ENCODE data around the gene ARL14EPL. TPM values are rescaled to one million over a fixed set of nuclear protein-coding genes. Genes with fewer than 3 reads are reported as not detected.

ARL14EPL gene
- total and polyA plus RNA-seq, 2 experiments from 2014 or later: not detected

GRCh38 chr5:115985802-115986757, 46.2 kb upstream of the ARL14EPL start (continued):
- no peak for TF ChIP-seq ZNF114 (CRISPR knock-in tag; IDR thresholded peaks at IDR 0.05)
- no peak for TF ChIP-seq POLR2AphosphoS5 (IDR thresholded peaks at IDR 0.05; ENCODE audit: low read depth)
- no peak for TF ChIP-seq STAT1 (IDR thresholded peaks at IDR 0.05; ENCODE audit: unreplicated experiment)
- no peak for TF ChIP-seq ZNF331 (CRISPR knock-in tag; IDR thresholded peaks at IDR 0.05; ENCODE audit: low read depth)
- no peak for TF ChIP-seq CREB1 (CRISPR knock-in tag; IDR thresholded peaks at IDR 0.05; ENCODE audit: low read depth)
- TF ChIP-seq, protein P1, sequence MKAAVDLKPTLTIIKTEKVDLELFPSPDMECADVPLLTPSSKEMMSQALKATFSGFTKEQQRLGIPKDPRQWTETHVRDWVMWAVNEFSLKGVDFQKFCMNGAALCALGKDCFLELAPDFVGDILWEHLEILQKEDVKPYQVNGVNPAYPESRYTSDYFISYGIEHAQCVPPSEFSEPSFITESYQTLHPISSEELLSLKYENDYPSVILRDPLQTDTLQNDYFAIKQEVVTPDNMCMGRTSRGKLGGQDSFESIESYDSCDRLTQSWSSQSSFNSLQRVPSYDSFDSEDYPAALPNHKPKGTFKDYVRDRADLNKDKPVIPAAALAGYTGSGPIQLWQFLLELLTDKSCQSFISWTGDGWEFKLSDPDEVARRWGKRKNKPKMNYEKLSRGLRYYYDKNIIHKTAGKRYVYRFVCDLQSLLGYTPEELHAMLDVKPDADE (IDR thresholded peaks at IDR 0.05): no peak
- TF ChIP-seq NANOG (IDR thresholded peaks at IDR 0.05; ENCODE audit: borderline replicate concordance): no peak
- TF ChIP-seq REST (IDR thresholded peaks at IDR 0.05; ENCODE audit: unreplicated experiment): no peak

- no peaks in the 10 kb centered on the region for H3K27me3 Mint-ChIP-seq (ENCODE audit: insufficient read depth, low read depth, poor library complexity)
- no peaks in the 10 kb centered on the region for H3K4me1 ChIP-seq (ENCODE audit: insufficient read depth)
- no peak for DNase-seq (ENCODE audit: low spot score)
- peaks cover 5% of the 10 kb centered on the region; the same call in 1 of the 2 replicates for H3K9me2 ChIP-seq (ENCODE audit: insufficient read depth)
- H3K79me2 ChIP-seq (replicated peaks; ENCODE audit: insufficient read depth): no peaks in the 10 kb centered on the region
- no peak for ATAC-seq
- no peak overlapping the region for H3K27ac ChIP-seq (ENCODE audit: low read depth)
- H3K27me3 ChIP-seq (ENCODE audit: insufficient read depth): no peaks in the 10 kb centered on the region
- no peaks in the 10 kb centered on the region for H4K20me1 ChIP-seq (replicated peaks; ENCODE audit: insufficient read depth)
- H3K4me3 ChIP-seq: no peak overlapping the region
- peak overlapping the region; percentile 47; the same call in 1 of the 2 replicates for H2AFZ ChIP-seq
- TF ChIP-seq ZNF114 (CRISPR knock-in tag; IDR thresholded peaks at IDR 0.05): no peak
- TF ChIP-seq CTCF (conservative IDR thresholded peaks at IDR 0.05; ENCODE audit: low read depth in 2 of 2): no peak
- TF ChIP-seq EZH2 (IDR thresholded peaks at IDR 0.05; ENCODE audit: low read depth, unreplicated experiment): no peak
- no peak for TF ChIP-seq ZNF331 (CRISPR knock-in tag; IDR thresholded peaks at IDR 0.05; ENCODE audit: low read depth)
- TF ChIP-seq, protein P1 (IDR thresholded peaks at IDR 0.05): no peak
- TF ChIP-seq JUNB (IDR thresholded peaks at IDR 0.05; ENCODE audit: unreplicated experiment): no peak
- no peak overlapping the region for H3K4me2 ChIP-seq
- no peak overlapping the region for H3K27ac Mint-ChIP-seq
- H3K4me3 Mint-ChIP-seq: no peak overlapping the region
- no peaks in the 10 kb centered on the region for H3K36me3 ChIP-seq (ENCODE audit: insufficient read depth)
- no peaks in the 10 kb centered on the region for H3K36me3 Mint-ChIP-seq (ENCODE audit: low read depth)
- H3K4me1 Mint-ChIP-seq: no peaks in the 10 kb centered on the region
- no peaks in the 10 kb centered on the region for H3K9me3 Mint-ChIP-seq
- H3F3A ChIP-seq (replicated peaks; ENCODE audit: low read depth): no peaks in the 10 kb centered on the region
Measured at GRCh38 chr5:115988002-115988401, 44.3 kb upstream of the ARL14EPL start.
